GM18870 (cell line): ENCODE results near the gene WDHD1.
"Not testable (repeated sequence)": the region's sequence is repeated elsewhere in the genome, so short reads cannot be mapped to it uniquely, and the experiment has no call there.

Experiments
- ATAC-seq: cut with Tn5 transposase; IDR thresholded peaks from one replicate; pipeline ENCODE4 v1.9.1; 2021; ENCODE audit warnings: moderate library complexity; ENCODE audit not compliant: unreplicated experiment

The WDHD1 gene, protein sequence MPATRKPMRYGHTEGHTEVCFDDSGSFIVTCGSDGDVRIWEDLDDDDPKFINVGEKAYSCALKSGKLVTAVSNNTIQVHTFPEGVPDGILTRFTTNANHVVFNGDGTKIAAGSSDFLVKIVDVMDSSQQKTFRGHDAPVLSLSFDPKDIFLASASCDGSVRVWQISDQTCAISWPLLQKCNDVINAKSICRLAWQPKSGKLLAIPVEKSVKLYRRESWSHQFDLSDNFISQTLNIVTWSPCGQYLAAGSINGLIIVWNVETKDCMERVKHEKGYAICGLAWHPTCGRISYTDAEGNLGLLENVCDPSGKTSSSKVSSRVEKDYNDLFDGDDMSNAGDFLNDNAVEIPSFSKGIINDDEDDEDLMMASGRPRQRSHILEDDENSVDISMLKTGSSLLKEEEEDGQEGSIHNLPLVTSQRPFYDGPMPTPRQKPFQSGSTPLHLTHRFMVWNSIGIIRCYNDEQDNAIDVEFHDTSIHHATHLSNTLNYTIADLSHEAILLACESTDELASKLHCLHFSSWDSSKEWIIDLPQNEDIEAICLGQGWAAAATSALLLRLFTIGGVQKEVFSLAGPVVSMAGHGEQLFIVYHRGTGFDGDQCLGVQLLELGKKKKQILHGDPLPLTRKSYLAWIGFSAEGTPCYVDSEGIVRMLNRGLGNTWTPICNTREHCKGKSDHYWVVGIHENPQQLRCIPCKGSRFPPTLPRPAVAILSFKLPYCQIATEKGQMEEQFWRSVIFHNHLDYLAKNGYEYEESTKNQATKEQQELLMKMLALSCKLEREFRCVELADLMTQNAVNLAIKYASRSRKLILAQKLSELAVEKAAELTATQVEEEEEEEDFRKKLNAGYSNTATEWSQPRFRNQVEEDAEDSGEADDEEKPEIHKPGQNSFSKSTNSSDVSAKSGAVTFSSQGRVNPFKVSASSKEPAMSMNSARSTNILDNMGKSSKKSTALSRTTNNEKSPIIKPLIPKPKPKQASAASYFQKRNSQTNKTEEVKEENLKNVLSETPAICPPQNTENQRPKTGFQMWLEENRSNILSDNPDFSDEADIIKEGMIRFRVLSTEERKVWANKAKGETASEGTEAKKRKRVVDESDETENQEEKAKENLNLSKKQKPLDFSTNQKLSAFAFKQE

DNA sequence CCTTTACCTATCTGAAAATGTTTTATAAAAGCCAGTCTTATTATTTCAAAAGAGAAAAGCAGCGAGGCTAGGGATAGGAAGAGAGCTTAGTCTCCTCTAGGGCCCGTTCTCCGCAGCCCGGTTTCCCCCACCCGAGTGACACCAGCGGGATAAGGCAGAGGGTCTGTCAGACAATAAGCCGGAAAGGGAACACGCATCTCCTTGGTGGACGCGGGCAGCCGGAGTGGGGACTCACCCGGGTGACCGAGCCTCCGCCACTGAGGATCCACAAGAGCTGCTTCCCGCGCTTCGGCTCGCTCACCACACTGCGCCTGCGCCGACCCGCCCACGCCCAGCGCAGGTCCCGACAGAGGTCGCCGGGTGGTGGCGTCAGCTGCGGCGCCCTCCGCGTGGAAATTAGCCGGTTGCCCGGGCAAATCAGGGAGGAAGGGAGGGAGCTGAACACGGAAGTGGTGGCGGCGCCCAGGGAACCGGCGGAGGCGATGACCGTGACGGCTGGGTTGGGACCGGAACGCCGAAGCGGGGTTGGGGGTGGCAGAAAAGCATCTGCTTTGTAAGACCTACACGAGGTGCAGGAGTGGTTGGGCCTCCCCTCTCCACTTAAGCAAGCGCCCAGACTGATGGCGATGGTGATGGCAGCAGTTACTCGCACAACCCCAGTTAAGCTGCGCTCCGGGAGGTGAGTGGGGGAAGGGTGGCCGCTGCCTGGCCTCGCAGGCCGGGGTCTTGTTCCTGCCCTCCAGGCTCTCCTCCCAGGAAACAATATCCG, at the start of gene WDHD1, which contains the start of gene SOCS4:
Gene WDHD1 (minus strand): TSS at position 307 of the 769 bp plus-strand sequence. CDS start 312 bp downstream, outside the sequence.
Gene SOCS4 (plus strand): TSS at position 444 of the 769 bp plus-strand sequence. CDS start 15,806 bp downstream, outside the sequence.
- peak; percentile 84 for ATAC-seq

DNA sequence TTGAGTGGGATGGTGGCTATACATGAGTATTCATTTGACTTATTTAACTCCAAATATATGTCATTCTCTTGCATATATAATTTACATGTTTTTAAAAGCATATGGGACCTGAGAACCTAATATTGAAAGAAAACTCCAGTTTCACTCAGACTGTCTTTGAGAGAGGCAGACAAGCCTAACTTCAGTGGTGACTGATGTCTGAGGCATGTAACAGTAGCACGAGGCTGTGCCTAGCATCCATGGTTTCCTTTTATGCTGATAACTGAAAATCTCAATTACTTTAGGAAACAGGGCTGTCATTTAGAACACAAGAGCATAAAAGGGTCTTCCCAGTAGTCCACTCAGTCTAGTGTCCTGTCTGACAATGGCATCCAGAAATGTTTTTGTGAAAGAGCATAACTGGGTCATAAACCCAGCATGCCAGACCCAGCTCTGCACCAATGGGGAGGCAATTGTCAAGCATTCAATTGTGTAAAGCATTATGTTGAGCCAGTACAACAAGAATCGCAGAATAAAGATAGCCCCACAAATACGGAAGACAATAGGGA, 48.8 kb upstream of the WDHD1 start:
- ATAC-seq, result no peak

DNA sequence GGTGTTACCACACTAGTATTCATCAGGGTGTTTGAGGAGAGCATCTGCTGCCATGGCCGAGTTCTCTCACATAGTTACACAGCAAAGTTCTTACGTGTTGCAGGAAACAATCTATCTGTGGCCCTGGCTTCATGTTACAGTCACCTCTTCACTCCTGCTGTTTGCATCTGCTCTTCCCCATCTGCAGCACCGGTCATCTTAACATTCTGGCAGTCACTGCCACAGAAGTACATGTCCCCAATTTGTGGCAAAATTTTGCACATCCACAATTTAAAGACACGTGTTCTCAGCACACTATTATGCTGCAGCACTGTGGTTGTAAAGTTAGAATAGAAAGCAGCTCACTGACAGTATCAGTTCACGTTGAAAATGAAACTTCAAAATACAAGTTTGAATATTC, 47.8 kb upstream of the WDHD1 start:
- ATAC-seq, result peak; percentile 40

DNA sequence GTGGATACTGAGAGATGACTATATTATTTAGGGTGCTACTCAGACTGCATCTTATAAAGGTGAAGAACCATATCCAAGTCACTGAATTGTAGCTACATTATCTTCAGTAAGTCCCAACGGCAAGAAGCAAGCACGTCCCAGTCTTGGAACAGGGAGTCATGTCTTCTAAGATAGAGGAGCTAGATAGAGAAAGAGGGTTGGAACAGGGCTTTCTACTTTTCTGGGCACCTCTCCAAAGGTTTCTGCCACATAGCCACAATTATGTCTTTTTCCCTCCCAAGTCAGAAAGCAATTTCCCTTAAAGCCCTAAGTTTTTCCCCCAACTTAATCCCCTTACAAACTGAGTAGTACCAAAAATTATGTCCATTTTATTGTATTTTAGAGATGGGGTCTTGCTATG, 47.0 kb upstream of the WDHD1 start:
- ATAC-seq, result no peak

DNA sequence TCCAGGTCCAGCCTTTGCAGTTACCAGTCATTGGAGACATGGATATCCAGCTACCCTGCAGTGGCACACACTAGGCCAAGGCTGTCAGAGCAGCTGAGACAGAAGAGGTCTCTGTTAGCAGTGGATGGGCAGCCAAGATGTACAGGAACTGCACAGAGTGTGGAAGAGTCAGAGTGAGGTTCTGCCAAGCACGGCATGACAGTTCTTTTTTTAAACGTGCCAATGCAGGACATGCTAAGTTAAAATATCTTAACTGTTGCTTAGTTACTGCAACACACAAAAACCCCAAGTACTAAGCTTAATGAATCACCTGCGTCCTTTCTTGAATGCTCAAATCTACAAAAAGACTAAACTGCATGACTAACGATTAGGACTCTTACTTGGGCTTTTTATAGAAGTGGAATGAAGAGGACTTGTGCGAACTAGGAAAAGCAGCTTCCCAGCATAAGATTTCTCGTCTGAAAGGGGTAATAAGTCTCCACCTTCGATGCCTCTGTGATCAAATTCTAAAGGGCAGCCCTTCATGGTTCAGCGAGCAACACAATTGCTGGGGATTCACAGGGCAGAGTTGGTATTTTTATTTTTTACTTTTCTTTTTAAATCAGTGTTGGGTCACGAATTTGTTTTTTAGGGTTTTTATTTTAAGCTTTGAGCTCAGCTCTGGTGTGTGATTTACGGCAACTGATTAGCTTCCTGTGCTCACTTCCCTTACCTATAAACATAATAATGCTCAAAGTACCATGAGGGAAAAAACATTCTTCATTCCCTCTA, 45.2 kb upstream of the WDHD1 start:
- ATAC-seq, result peak; percentile 46

DNA sequence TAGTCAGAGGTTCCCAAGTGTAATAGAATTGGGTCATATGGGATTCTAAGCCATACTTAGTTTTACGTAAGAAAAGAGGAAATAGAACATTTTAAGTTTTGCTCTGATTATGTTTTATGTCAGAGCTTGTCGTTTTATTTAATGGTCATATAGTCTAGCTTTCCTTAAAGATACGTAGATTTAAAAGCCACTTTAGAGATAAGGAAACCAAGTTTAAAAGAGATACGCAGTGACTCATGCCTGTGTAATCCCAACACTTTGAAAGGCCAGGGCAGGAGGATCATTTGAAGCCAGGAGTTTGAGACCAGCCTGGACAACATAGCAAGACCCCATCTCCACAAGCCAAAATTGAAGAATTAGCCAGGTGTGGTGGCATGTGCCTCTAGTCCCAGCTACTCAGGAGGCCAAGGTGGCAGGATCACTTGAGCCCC, 44.1 kb upstream of the WDHD1 start:
- ATAC-seq, result no peak

DNA sequence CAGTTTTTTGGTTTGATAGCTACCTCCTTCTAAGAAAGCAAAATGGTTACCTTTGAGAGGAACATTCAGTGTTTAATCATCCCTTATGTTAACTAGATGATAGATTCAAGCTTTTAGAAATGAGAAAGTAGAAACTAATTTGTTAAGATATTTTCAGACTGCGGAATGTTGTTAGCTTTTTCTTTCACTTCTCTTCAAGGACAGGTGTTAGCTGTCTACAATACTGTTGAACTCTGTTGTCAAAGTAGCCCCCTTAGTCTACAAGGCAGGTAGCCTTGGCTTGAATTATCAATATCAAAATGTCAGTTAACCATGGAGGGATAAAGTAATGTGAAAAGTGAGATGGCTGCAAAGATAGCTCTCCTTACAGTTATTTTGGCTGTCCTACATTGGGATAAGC, 39.3 kb upstream of the WDHD1 start:
- ATAC-seq, result no peak

DNA sequence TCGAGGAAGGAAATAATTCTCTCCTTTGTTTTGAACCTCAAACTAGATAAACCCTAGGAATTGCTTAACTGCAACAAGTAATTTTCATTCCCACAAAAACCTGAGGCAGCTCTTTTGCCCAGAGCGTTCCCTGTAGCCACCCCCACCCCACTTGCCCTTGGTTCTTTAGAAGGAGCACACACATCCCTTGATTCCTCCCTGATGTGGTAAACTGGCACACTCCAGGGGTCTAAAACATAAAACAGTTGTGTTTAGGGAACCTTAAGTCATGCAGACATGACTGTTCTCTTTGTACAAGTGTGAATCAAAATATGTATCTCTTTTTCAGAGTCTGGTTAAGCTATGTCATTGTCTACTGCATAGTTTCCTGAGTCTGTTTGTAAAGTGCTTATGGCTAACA, 38.5 kb upstream of the WDHD1 start:
- ATAC-seq, result no peak

DNA sequence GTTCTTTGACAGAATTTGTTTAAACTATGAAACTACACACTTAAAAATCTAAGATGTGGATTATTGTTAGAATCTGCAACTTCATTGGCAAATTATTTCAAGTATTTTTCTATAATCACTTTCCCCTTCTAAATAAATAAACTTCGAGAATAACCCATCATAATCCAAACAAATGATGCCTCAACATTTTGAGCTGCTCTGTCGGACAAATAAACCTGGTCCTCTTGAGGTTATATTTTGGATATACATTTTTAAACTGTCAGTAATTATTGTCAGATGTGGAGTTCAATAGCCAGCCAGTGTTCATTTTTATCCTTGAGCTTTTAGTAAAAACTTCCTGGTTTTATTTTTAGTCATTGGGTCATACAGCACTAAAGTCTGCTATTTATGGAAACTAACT, 38.0 kb upstream of the WDHD1 start:
- not testable (repeated sequence) for ATAC-seq

DNA sequence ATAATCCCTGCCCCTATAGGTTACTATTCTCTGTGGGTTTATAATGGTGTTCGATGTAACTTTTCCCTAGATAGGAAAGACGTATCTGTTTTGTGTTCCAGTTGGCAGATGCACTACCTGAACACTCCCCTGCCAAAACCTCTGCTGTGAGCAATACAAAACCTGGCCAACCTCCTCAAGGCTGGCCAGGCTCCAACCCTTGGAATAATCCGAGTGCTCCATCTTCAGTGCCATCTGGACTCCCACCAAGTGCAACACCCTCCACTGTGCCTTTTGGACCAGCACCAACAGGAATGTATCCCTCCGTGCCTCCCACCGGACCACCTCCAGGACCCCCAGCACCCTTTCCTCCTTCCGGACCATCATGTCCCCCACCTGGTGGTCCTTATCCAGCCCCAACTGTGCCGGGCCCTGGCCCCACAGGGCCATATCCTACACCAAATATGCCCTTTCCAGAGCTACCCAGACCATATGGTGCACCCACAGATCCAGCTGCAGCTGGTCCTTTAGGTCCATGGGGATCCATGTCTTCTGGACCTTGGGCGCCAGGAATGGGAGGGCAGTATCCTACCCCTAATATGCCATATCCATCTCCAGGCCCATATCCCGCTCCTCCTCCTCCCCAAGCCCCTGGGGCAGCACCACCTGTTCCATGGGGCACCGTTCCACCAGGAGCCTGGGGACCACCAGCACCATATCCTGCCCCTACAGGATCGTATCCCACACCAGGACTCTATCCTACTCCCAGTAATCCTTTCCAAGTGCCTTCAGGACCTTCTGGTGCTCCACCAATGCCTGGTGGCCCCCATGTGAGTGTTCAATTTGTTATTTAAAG, 35.8 kb upstream of the WDHD1 start:
- ATAC-seq, result no peak

DNA sequence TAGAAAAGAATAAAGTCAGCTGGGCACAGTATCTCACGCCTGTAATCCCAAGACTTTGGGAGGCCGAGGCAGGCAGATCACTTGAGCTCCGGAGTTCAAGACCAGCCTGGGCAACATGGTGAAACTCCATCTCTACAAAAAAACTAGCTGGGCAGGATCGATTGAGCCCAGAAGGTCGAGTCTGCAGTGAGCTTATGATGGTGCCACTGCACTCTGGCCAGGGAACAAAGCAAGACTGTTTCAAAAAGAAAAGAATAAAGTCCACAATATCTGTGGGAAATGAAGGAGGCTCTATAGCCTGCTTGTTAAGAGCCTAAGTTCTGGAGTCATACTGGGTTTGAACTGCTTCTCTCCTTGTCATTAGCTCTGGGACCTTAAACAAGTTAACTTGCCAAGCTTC, 32.4 kb upstream of the WDHD1 start:
- no peak for ATAC-seq

DNA sequence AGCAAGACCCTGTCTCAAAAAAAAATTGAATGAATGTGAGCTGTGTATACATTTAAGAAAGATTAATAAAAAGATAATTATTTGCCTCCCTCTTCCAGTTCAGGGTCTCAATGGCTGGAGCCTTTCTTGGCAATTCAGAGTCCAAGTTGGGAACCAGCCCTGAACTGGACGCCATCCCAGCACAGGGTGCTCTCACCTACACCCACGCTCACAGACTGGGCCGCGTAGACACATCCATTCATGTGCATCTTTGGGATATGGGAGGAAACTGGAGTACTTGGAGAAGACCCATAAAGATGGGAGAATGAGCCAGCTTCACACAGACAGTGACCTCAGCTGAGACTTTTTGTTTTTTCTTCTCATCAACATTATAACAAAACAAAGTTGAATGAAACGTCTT, 31.0 kb upstream of the WDHD1 start:
- ATAC-seq, result no peak

DNA sequence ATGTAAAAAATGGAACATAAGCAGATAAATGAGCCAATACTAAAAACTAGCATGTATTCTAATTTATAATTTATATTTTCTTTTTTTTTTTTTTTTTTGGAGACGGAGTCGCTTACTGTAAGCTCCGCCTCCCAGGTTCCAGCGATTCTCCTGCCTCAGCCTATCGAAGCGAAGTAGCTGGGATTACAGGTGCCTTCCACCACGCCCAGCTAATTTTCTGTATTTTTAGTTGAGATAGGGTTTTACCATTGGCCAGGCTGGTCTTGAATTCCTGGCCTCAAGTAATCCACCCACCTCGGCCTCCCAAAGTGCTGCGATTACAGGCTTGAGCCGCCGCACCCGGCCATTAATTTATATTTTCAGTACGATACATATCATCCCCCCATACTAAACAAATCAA, 27.2 kb upstream of the WDHD1 start:
- ATAC-seq, result no peak

DNA sequence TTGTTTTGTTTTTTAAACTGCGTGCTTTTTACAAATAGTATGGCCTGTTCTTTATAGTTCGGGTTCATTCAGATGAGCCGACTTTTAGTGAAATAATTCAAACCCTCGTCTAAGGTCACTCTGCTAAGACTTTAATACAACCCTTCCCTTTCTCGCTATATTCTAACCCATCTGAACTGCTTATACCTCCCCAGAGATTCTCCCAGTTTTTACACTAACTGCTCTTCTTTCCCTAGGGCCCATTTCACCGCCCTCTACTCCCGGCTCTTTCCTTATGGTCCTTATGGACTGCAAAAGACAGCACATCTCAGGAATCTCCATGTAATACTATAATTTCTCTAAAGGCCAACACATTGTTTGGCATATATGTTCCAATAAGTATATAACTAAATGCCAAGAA, 26.6 kb upstream of the WDHD1 start:
- ATAC-seq, result no peak

DNA sequence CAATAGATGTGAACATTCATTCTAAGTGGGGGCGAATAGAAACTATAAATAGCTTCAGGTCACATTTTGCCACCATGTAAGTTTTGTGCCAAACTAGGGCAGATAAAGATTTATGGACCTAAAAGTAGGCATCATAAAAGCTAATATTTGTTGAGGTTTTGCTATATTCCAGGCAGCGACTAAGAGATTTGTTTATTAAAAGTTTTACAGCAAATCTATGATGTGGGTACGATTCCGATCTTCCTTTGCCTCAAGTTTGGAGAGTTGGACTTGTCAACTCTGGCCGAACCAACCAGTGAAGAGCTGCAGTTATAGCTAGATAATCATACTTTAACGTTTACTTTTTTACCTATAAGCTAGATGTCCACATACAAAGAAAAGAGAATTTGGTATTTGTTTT, 26.1 kb upstream of the WDHD1 start:
- no peak for ATAC-seq

DNA sequence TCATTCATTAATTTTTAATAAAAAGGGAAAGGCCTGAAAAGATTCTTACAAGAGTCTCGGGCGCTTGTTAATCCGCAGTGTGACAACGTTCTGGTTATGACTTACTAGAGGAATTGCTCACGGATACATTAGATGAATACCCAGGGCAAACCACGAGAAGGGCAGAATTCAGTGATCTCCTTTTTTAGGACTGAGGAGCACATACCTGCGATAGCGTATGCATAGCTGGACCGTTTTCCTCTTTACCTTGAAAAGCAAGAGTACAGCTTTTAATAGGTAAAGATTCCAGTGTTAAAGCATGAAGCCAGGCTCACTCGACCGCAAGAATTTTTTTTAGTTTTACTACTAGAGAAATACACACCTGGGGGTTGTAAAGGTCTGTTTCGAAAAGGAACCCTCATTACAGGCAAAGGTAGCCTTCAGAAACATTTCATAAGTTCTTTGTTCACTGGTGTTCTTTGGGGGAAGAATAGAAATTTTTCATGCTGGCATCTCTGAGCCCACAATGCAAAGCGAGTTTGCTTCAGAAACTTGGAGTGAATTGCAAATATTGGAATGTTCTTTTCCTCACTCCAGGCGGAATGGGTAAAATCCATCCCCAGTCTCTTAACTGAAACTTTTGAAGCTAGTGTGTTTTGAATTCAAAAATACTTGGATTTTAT, 25.5 kb upstream of the WDHD1 start:
- ATAC-seq, result peak; percentile 13

DNA sequence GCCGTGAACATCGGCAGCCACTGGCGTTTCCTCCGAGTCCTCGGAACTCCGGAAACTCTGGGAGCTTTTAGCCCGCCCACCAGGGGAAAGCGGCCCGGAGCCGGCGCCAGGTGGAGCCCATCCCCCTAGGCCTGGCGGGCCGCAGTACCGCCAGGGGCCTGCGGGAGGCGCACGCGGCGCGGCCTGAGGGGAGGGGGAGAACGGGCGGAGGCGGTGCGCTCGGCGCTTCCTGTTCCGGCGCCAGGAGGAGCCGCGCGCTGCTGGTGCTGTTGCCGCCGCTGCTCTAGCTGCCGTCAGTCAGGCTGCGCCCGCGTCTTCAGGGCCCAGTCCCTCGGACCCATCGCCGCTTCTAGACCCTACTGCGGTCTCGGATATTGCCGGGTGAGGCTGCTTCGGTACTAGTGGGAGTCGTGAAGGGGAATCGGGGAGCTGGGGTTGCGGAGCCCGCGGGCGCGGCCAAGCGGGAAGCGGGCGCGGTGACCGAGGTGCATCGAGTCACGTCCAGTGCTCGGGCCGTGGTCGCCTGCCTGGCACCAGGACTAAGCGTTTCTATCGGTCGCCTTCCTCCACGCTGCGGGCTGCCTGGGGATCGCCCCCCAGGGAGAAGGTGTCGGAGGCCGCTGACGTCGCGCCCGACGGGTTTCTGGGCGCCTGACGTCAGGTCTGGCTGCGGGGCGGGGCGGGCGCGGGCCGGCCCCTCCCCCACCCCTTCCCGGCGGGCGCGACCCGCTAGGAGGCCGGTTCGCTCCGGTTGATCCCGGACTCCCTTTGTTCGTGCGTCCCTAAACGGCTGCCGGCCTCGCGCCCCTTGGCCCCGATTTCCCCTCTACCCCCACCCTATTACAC, 24.7 kb upstream of the WDHD1 start, which contains the start of gene MAPK1IP1L:
Gene MAPK1IP1L (plus strand): TSS at position 225 of the 846 bp plus-strand sequence. CDS start 10,037 bp downstream, outside the sequence.
- ATAC-seq, result peak; percentile 64
